Retina (tissue), 1 donor: Measurements from ENCODE around the gene MYRF.
A peak's percentile ranks its signal among the peaks of the same experiment; 100 is the strongest.

Experiments
- DNase-seq: peaks from one replicate; pipeline ENCODE4 v3.0.0-alpha.2; 2016

The MYRF gene

GRCh38 chr11:61778357-61778886, 26.0 kb downstream of the MYRF start:
- DNase-seq = no peak

- DNase-seq = no peak
Observed at GRCh38 chr11:61778920-61779650, 26.6 kb downstream of the MYRF start.

GRCh38 chr11:61779666-61780525, 27.5 kb downstream of the MYRF start:
- no peak for DNase-seq

- no peak for DNase-seq
Observed at GRCh38 chr11:61780581-61781162, 28.2 kb downstream of the MYRF start.

- DNase-seq = no peak
Observed at GRCh38 chr11:61781585-61781984, 29.1 kb downstream of the MYRF start.

GRCh38 chr11:61782299-61782698, 29.9 kb downstream of the MYRF start:
- DNase-seq = no peak

GRCh38 chr11:61782841-61783240, 30.4 kb downstream of the MYRF start:
- no peak for DNase-seq

- DNase-seq = no peak
Observed at GRCh38 chr11:61783717-61784505, 31.5 kb downstream of the MYRF start.

GRCh38 chr11:61784506-61784805, 32.0 kb downstream of the MYRF start:
- DNase-seq = no peak

- DNase-seq = no peak
Observed at GRCh38 chr11:61785837-61786402, 33.5 kb downstream of the MYRF start.

GRCh38 chr11:61787928-61788491, 35.6 kb downstream of the MYRF start:
- peak; percentile 47 for DNase-seq

GRCh38 chr11:61791737-61792309, 39.4 kb downstream of the MYRF start:
- DNase-seq = no peak

GRCh38 chr11:61792310-61793082, 40.1 kb downstream of the MYRF start, which contains the start of the genes FEN1 and TMEM258:
FEN1 (plus strand) TSS chr11:61792911; CDS start chr11:61795362, 2,451 bp downstream.
TMEM258 (minus strand) TSS chr11:61792599; CDS start chr11:61792558, 41 bp downstream.
- DNase-seq = peak; percentile 100

- no peak for DNase-seq
Observed at GRCh38 chr11:61793083-61793828, 40.8 kb downstream of the MYRF start.

GRCh38 chr11:61793829-61794204, 41.4 kb downstream of the MYRF start:
- DNase-seq = no peak

GRCh38 chr11:61794579-61794978, 42.1 kb downstream of the MYRF start:
- no peak for DNase-seq

- no peak for DNase-seq
Observed at GRCh38 chr11:61795459-61795858, 43.0 kb downstream of the MYRF start.

- no peak for DNase-seq
Observed at GRCh38 chr11:61795876-61796526, 43.6 kb downstream of the MYRF start.

- DNase-seq = peak; percentile 72
Observed at GRCh38 chr11:61797263-61797944, 45.0 kb downstream of the MYRF start.
